Endothelial cell of umbilical vein (primary cell): ENCODE measurements around the gene MYO5B. TPM values are rescaled to one million over a fixed set of nuclear protein-coding genes. Genes with fewer than 3 reads are reported as not detected.

Source experiments
- BruUV-seq: library from RNA; stranded (reverse); fragments of 400-500 nt; replicated peaks from 2 replicates; lab custom pipeline; 2021; lab: Mats Ljungman, UMichigan
- CTCF ChIA-PET: fragments of 300-600, 350-600 bp; sonication (Branson Sonifier 250); formaldehyde crosslinking; loops from one replicate; lab custom pipeline; 2021; ENCODE audit warnings: antibody characterized with exemption, inconsistent platforms; lab: Charles Lee
- POLR2A ChIA-PET: fragments of 300-600, 350-600 bp; sonication (Branson Sonifier 250); formaldehyde crosslinking; loops from one replicate; lab custom pipeline; 2021; ENCODE audit warnings: antibody characterized with exemption, inconsistent platforms; lab: Charles Lee
- DNase-seq: peaks from one replicate; pipeline ENCODE4 v3.0.0-alpha.2; 2011; ENCODE audit warnings: low read depth, low spot score
- FAIRE-seq: peaks from 2 replicates; lab custom pipeline; 2011; peaks lifted over from hg19 to GRCh38; lab: Jason Lieb, UNC
- H2AFZ ChIP-seq: 2 replicates; pipeline ENCODE4 v1.6.0; 2012; ENCODE audit warnings: low read depth, low read length, control low read depth, inconsistent platforms
- H3K27ac ChIP-seq: 2 replicates; pipeline ENCODE4 v1.5.1; 2011; ENCODE audit warnings: low read depth, mild to moderate bottlenecking, control low read depth, low read length, moderate library complexity; ENCODE audit not compliant: insufficient read depth
- H3K27me3 ChIP-seq, 2 experiments: 2 replicates each; pipeline versions ENCODE4 v1.6.0 to v1.6.1; 2011; ENCODE audit warnings: low read length in 2 of 2, mixed read lengths in 1 of 2; ENCODE audit not compliant: control insufficient read depth in 2 of 2, insufficient read depth in 2 of 2
- H3K36me3 ChIP-seq, 2 experiments: 2 replicates in 1 of 2; 3 replicates in 1 of 2; pipeline ENCODE4 v1.5.1; 2011; ENCODE audit warnings: low read length in 2 of 2, mild to moderate bottlenecking in 1 of 2, moderate library complexity in 1 of 2; ENCODE audit not compliant: control insufficient read depth in 2 of 2, insufficient read depth in 2 of 2; ENCODE audit errors: extremely low read depth in 1 of 2
- H3K4me1 ChIP-seq: 3 replicates; pipeline ENCODE4 v1.5.1; 2011; ENCODE audit warnings: mild to moderate bottlenecking, low read length; ENCODE audit not compliant: control insufficient read depth, insufficient read depth; ENCODE audit errors: extremely low read depth
- H3K4me2 ChIP-seq: 2 replicates; pipeline ENCODE4 v1.6.1; 2011; ENCODE audit warnings: low read length, control low read depth, mixed read lengths; ENCODE audit not compliant: insufficient read depth
- H3K4me3 ChIP-seq, 3 experiments: fragments of 200-600 bp in 1 of 3; sonication (generic), shearing (Covaris generic) in 1 of 3; replicated peaks in 1 of 3; 2 replicates each; pipeline ENCODE4 v1.5.1; 2011 to 2016; ENCODE audit warnings: control low read depth in 3 of 3, low read length in 3 of 3, mild to moderate bottlenecking in 2 of 3, inconsistent platforms in 1 of 3, low read depth in 1 of 3, moderate library complexity in 1 of 3; ENCODE audit not compliant: insufficient read depth in 1 of 3
- H3K79me2 ChIP-seq: 2 replicates; pipeline ENCODE4 v1.6.0; 2012; ENCODE audit warnings: low read length, inconsistent platforms; ENCODE audit not compliant: control insufficient read depth, insufficient read depth
- H3K9ac ChIP-seq: replicated peaks from 2 replicates; pipeline ENCODE3; 2011; ENCODE audit warnings: low read length, control low read depth; ENCODE audit not compliant: insufficient read depth; ENCODE audit errors: extremely low read depth
- H3K9me1 ChIP-seq: replicated peaks from 3 replicates; pipeline ENCODE4 v1.6.0; 2011; ENCODE audit warnings: mild to moderate bottlenecking, low read length; ENCODE audit not compliant: control insufficient read depth, insufficient read depth; ENCODE audit errors: extremely low read depth
- H3K9me3 ChIP-seq: replicated peaks from 2 replicates; pipeline ENCODE4 v1.5.1; 2012; ENCODE audit warnings: low read length, inconsistent platforms; ENCODE audit not compliant: control insufficient read depth, insufficient read depth
- H4K20me1 ChIP-seq: replicated peaks from 2 replicates; pipeline ENCODE3; 2011; ENCODE audit warnings: mild to moderate bottlenecking, low read length; ENCODE audit not compliant: control insufficient read depth, insufficient read depth; ENCODE audit errors: extremely low read depth
- CTCF ChIP-seq, 2 donors: IDR thresholded peaks; 1 replicate in 1 of 2; 2 replicates in 1 of 2; pipeline ENCODE4 v1.5.1; 2011; ENCODE audit warnings: low read length in 2 of 2, mild to moderate bottlenecking in 2 of 2, moderate library complexity in 2 of 2, control low read depth in 1 of 2, inconsistent platforms in 1 of 2, low read depth in 1 of 2; ENCODE audit not compliant: insufficient read depth in 1 of 2; ENCODE audit errors: extremely low read depth in 1 of 2
- EZH2 ChIP-seq: IDR thresholded peaks from 2 replicates; pipeline ENCODE4 v1.6.1; 2012; ENCODE audit warnings: borderline replicate concordance, low read depth, mild to moderate bottlenecking, moderate library complexity, low read length, inconsistent platforms; ENCODE audit not compliant: severe bottlenecking
- FOS ChIP-seq: IDR thresholded peaks from 2 replicates; pipeline ENCODE4 v1.6.1; 2011; ENCODE audit warnings: mild to moderate bottlenecking, low read length, moderate library complexity, borderline replicate concordance; ENCODE audit not compliant: insufficient read depth
- GATA2 ChIP-seq: IDR thresholded peaks from 2 replicates; pipeline ENCODE4 v1.7.0; 2011; ENCODE audit warnings: low read depth, mild to moderate bottlenecking, moderate library complexity, mixed read lengths, low read length; ENCODE audit not compliant: insufficient read length, insufficient read depth
- JUN ChIP-seq: IDR thresholded peaks from 2 replicates; pipeline ENCODE4 v1.6.1; 2011; ENCODE audit warnings: borderline replicate concordance, low read depth; ENCODE audit not compliant: insufficient read length, insufficient read depth
- MYC ChIP-seq: IDR thresholded peaks from one replicate; pipeline ENCODE4 v1.6.1; 2011; ENCODE audit warnings: mild to moderate bottlenecking, low read depth, low read length
- POLR2A ChIP-seq: IDR thresholded peaks from 2 replicates; pipeline ENCODE4 v1.6.1; 2012; ENCODE audit warnings: low read depth, mild to moderate bottlenecking, control low read depth, low read length
- POLR2AphosphoS5 ChIP-seq: IDR thresholded peaks from 2 replicates; pipeline ENCODE4 v1.6.1; 2012; ENCODE audit warnings: low read depth, mild to moderate bottlenecking, control low read depth, low read length, moderate library complexity; ENCODE audit not compliant: insufficient read depth
- dilution Hi-C: fragments of 300-500 bp; cut with MboI; formaldehyde crosslinking; loops from one replicate; pipeline ENCODE4 v1.15.0; 2019; ENCODE audit warnings: low sequenced_read_pairs; ENCODE audit not compliant: extremely low pct_ligation_motif_present
- intact Hi-C: fragments of 100-400 bp; cut with micrococcal nuclease; formaldehyde crosslinking; loops from one replicate; pipeline ENCODE4 v1.10.0; 2022
- polyA plus RNA-seq, 4 experiments: library from polyadenylated mRNA; depleted of rRNA in 3 of 4; stranded (reverse) in 3 of 4; unstranded in 1 of 4; fragments of >200 nt; gene quantifications; 2 replicates each; pipeline versions ENCODE4 v1.2.1 to v1.2.3, GENCODE V29; 2011 to 2012; ENCODE audit warnings: missing spikeins in 1 of 4
- total RNA-seq: library from RNA; stranded (reverse); gene quantifications from 2 replicates; pipeline ENCODE4 v1.2.3, GENCODE V29; 2021
- TF ChIP-seq, protein P1 (sequence below): IDR thresholded peaks from 2 replicates; pipeline ENCODE4 v1.6.1; 2011; ENCODE audit not compliant: insufficient read depth, insufficient read length

The MYO5B gene
- total and polyA plus RNA-seq, 2 donors (not counting 3 experiments of a cell fraction or from before 2014, with no cell fraction given) = 0.54 to 1.1 TPM

DNA sequence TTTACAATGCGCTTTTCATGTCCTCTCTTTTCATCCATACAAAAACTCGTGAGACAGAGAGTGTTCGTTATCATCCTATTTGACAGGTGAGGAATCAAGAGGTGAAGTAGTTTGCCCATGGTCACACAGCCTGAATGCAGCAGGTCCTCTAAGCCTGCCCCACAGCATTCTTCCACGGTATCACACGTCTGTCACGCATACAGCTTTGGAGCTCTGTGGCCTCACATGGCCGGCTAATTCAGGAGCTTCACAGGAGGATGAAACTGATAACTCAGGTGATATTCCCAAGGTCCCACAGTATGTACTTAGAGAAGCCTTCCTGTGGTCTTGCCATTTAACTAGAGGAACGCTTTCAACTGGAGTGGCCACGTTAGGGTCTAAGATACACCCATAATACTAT, 59.0 kb downstream of the MYO5B start:
- Histone ChIP-seq H3K27ac (no peak overlapping the region), H3K79me2 (no peaks in the 10 kb centered on the region), H3K9me3 (no peaks in the 10 kb centered on the region), H4K20me1 (no peaks in the 10 kb centered on the region), H3K4me1 (no peaks in the 10 kb centered on the region), H3K4me3 (no peak overlapping the region), H2AFZ (no peak overlapping the region), H3K9ac (no peak overlapping the region), H3K4me2 (no peak overlapping the region), H3K9me1 (no peaks in the 10 kb centered on the region), H3K36me3 (no peaks in the 10 kb centered on the region), H3K27me3 (no peaks in the 10 kb centered on the region)
- DNase-seq (no peak), FAIRE-seq (no peak)
- no TSS peak for BruUV-seq
- ChIA-PET POLR2A (no interaction called here), CTCF (no interaction called here)
- intact Hi-C loops (no loop called here), dilution Hi-C loops (no loop called here)
- TF ChIP-seq POLR2A (no peak), EZH2 (no peak), POLR2AphosphoS5 (no peak), FOS (no peak), CTCF (IDR thresholded peaks at IDR 0.05; ENCODE audit: extremely low read depth in 1 of 2, insufficient read depth in 1 of 2, low read depth in 1 of 2, low read length in 2 of 2) (no peak), MYC (no peak), JUN (no peak), GATA2 (no peak)
- TF ChIP-seq, protein P1, sequence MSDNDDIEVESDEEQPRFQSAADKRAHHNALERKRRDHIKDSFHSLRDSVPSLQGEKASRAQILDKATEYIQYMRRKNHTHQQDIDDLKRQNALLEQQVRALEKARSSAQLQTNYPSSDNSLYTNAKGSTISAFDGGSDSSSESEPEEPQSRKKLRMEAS = no peak
